ENCODE results near the gene CAPN9. TPM values are rescaled to one million over a fixed set of nuclear protein-coding genes. Genes with fewer than 3 reads are reported as not detected.

The CAPN9 gene
- total and polyA plus RNA-seq, 5 donors = 0.23 to 0.53 (median 0.28) TPM

GRCh38 chr1:230816018-230816417 lies 68.8 kb downstream of the CAPN9 start:
- Histone ChIP-seq H3K4me1 (ENCODE audit: control insufficient read depth, insufficient read depth, low read length) (peaks cover 9% of the 10 kb centered on the region), H3K9me3 (ENCODE audit: control insufficient read depth, low read length) (no peaks in the 10 kb centered on the region), H3K27me3 (ENCODE audit: control insufficient read depth, insufficient read depth) (no peaks in the 10 kb centered on the region), H3K27ac (ENCODE audit: low read length) (no peak overlapping the region), H3K4me3 (ENCODE audit: low read length) (no peak overlapping the region)
- ATAC-seq (no peak), DNase-seq (no peak)
- intact Hi-C loops (cut with DNase I) = no loop called here

DNA sequence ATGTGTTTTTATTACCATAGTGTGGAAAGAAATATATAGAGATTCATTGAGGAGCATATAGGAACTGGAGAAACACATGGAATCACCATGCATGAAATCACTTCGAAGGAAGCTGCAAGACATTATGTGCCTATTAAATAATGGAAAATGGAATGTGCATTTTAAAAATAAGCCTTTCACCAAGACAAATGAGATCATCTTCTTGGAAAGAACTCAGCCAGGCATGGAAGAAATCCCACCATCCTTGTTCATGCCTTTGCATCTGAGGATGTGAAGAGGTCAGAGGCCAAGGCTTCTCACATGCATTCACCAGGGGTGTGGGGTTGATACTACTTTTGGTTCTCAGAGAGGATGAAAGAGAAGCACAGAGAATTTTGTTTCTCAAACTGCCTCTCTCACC lies 71.2 kb downstream of the CAPN9 start:
- Histone ChIP-seq H3K9me3 (ENCODE audit: control insufficient read depth, low read length) (no peaks in the 10 kb centered on the region), H3K4me3 (ENCODE audit: low read length) (no peak overlapping the region), H3K4me1 (ENCODE audit: control insufficient read depth, insufficient read depth, low read length) (peaks cover 9% of the 10 kb centered on the region), H3K27me3 (ENCODE audit: control insufficient read depth, insufficient read depth) (no peaks in the 10 kb centered on the region), H3K27ac (ENCODE audit: low read length) (no peak overlapping the region)
- 43% methylated on average over 1 of the region's 1 CpG for WGBS
- ATAC-seq = no peak
- intact Hi-C loops (cut with DNase I) = no loop called here
- DNase-seq = no peak

- 93% methylated on average over 6 of the region's 6 CpGs for WGBS
Observed at GRCh38 chr1:230818901-230819300, 71.7 kb downstream of the CAPN9 start.

DNA sequence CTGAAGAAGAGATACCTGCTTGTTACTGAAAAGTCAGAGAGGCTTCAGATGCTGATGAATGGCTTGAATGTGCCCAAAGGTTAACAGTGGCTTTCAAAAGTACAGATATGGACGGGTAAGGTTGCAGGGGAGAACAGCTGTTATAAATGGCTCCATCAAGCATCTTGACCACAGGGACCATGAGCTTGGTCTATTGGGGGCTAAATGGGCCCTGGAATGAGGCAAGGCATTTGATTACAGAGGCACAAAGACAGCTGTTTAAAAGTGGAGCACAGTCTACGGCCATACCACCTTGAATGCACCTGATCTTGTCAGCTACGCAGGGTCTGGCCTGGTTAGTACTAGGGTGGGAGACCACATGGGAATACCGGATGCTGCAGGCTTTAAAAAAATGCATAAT lies 72.8 kb downstream of the CAPN9 start:
- intact Hi-C loops (cut with DNase I) = no loop called here
- WGBS = 89% methylated on average over 4 of the region's 4 CpGs
- H3K4me3 ChIP-seq (ENCODE audit: low read length) = no peak overlapping the region
- no peaks in the 10 kb centered on the region for H3K9me3 ChIP-seq (ENCODE audit: control insufficient read depth, low read length)
- no peak for DNase-seq
- peaks cover 17% of the 10 kb centered on the region for H3K4me1 ChIP-seq (ENCODE audit: control insufficient read depth, insufficient read depth, low read length)
- H3K27ac ChIP-seq (ENCODE audit: low read length) = no peak overlapping the region
- no peaks in the 10 kb centered on the region for H3K27me3 ChIP-seq (ENCODE audit: control insufficient read depth, insufficient read depth)
- ATAC-seq = no peak

More at GRCh38 chr1:230818901-230819300, 71.7 kb downstream of the CAPN9 start:
- no peaks in the 10 kb centered on the region for H3K27me3 ChIP-seq (ENCODE audit: control insufficient read depth, insufficient read depth)
- intact Hi-C loops (cut with DNase I) = no loop called here
- H3K4me1 ChIP-seq (ENCODE audit: control insufficient read depth, insufficient read depth, low read length) = peaks cover 10% of the 10 kb centered on the region
- no peaks in the 10 kb centered on the region for H3K9me3 ChIP-seq (ENCODE audit: control insufficient read depth, low read length)
- no peak overlapping the region for H3K27ac ChIP-seq (ENCODE audit: low read length)
- ATAC-seq = no peak
- no peak for DNase-seq
- H3K4me3 ChIP-seq (ENCODE audit: low read length) = no peak overlapping the region

DNA sequence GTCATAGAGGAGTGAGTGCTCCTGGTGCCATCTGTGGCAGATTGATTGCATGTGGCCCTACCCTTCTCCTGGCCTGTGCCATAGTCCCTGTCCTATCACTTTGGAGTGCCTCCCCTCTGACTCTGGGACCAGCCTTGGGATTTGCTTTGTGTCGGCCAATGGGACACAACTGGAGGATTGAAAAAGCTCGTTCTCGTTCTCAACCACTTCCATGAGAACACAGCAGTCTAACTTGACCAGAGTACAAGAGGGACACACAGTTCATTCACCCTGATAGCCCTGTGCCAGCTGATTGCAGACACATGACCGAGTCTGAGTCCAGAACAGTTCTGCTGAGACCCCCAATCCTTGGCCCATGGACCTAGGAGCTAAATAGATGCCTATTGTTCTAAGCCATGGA lies 73.4 kb downstream of the CAPN9 start:
- intact Hi-C loops (cut with DNase I) = no loop called here
- Histone ChIP-seq H3K9me3 (ENCODE audit: control insufficient read depth, low read length) (no peaks in the 10 kb centered on the region), H3K27ac (ENCODE audit: low read length) (no peak overlapping the region), H3K27me3 (ENCODE audit: control insufficient read depth, insufficient read depth) (no peaks in the 10 kb centered on the region), H3K4me1 (ENCODE audit: control insufficient read depth, insufficient read depth, low read length) (peaks cover 17% of the 10 kb centered on the region), H3K4me3 (ENCODE audit: low read length) (no peak overlapping the region)
- WGBS = 76% methylated on average over 4 of the region's 4 CpGs
- DNase-seq = no peak
- no peak for ATAC-seq

DNA sequence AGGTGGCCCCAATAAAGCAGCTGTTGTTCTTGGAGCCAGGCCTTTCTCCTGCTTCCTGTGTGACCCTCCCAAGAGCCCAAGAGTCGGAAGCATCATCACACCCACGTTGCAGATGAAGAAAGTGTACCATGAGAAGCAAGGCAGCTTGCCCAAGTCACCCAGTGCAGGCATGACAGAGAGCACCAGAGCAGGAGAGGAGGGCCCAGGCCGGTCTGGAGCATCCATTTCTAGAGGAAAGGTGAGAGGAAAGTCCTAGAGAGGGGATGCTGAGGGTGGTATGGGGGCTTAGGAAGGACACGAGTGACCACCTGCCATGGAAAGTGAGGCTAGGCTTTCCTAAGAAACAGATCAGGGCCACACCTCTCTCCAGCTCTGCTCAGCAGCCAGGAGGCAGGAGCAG lies 74.2 kb downstream of the CAPN9 start:
- H3K27me3 ChIP-seq (ENCODE audit: control insufficient read depth, insufficient read depth) = no peaks in the 10 kb centered on the region
- H3K4me1 ChIP-seq (ENCODE audit: control insufficient read depth, insufficient read depth, low read length) = peaks cover 22% of the 10 kb centered on the region
- WGBS = 70% methylated on average over 4 of the region's 4 CpGs
- DNase-seq = no peak
- ATAC-seq = no peak
- H3K4me3 ChIP-seq (ENCODE audit: low read length) = no peak overlapping the region
- intact Hi-C loops (cut with DNase I) = no loop called here
- H3K9me3 ChIP-seq (ENCODE audit: control insufficient read depth, low read length) = no peaks in the 10 kb centered on the region
- H3K27ac ChIP-seq (ENCODE audit: low read length) = no peak overlapping the region

DNA sequence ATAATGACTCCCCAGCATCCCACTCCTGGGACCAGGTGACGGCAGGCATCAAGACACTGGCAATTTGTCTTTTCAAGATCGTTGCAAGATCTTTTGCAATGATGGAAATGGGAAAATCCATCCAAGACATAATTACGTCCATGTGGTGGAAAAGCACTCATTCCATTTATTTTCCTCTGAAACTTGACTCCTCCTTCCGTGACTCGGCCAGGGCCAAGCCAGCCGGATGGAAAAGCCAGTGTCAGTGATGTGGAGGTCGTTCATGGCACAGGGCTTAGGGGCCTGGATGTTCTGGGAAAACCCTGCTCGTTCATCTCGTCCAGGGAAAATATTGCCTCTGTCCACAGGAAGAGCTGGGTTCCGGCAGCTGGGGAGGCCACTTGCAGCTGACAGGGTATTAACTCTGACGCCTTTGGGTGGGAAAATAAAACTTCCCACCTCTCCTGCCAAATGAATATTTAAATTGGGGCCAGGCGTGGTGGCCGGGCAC lies 74.9 kb downstream of the CAPN9 start:
- no peak overlapping the region for H3K27ac ChIP-seq (ENCODE audit: low read length)
- no peaks in the 10 kb centered on the region for H3K9me3 ChIP-seq (ENCODE audit: control insufficient read depth, low read length)
- intact Hi-C loops (cut with DNase I) = no loop called here
- DNase-seq (peak in 1 of 3 donors; percentile 48), ATAC-seq (peak in 1 of 2 donors; percentile 57)
- H3K4me3 ChIP-seq (ENCODE audit: low read length) = no peak overlapping the region
- H3K27me3 ChIP-seq (ENCODE audit: control insufficient read depth, insufficient read depth) = no peaks in the 10 kb centered on the region
- WGBS = 55% methylated on average over 13 of the region's 13 CpGs
- peaks cover 24% of the 10 kb centered on the region for H3K4me1 ChIP-seq (ENCODE audit: control insufficient read depth, insufficient read depth, low read length)

DNA sequence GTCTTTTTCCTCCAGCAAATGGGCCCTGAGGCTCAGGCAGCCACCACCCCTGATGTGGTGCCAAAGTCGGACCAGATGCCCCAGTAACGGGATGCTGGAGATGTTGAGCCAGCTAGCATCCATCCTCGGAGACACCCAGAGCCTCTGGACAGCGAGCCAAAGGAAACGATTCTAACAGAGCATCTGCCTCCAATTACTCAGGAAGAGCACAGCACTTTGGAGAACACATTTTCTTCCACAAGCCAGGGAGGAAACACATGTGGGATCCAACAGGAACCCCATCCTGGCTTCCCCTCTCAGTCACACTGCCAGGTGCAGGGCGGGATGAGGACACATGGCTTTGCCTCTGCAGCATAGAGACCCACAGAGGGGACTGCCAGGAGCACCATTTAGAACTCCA lies 76.2 kb downstream of the CAPN9 start:
- Histone ChIP-seq H3K4me3 (ENCODE audit: low read length) (no peak overlapping the region), H3K27ac (ENCODE audit: low read length) (peak overlapping the region; percentile 8), H3K9me3 (ENCODE audit: control insufficient read depth, low read length) (no peaks in the 10 kb centered on the region), H3K4me1 (ENCODE audit: control insufficient read depth, insufficient read depth, low read length) (peaks cover 30% of the 10 kb centered on the region), H3K27me3 (ENCODE audit: control insufficient read depth, insufficient read depth) (no peaks in the 10 kb centered on the region)
- ATAC-seq (no peak), DNase-seq (no peak)
- 35% methylated on average over 6 of the region's 6 CpGs for WGBS
- intact Hi-C loops (cut with DNase I) = no loop called here

- Histone ChIP-seq H3K9me3 (ENCODE audit: control insufficient read depth, low read length) (no peaks in the 10 kb centered on the region), H3K27me3 (ENCODE audit: control insufficient read depth, insufficient read depth) (no peaks in the 10 kb centered on the region), H3K27ac (ENCODE audit: low read length) (peak overlapping the region; percentile 60), H3K4me3 (ENCODE audit: low read length) (no peak overlapping the region), H3K4me1 (ENCODE audit: control insufficient read depth, insufficient read depth, low read length) (peaks cover 30% of the 10 kb centered on the region)
- intact Hi-C loops (cut with DNase I) = no loop called here
- DNase-seq (no peak), ATAC-seq (no peak)
- WGBS = 47% methylated on average over 3 of the region's 3 CpGs
Observed at GRCh38 chr1:230823931-230824381, 76.8 kb downstream of the CAPN9 start.

GRCh38 chr1:230824551-230824918 lies 77.3 kb downstream of the CAPN9 start:
- Histone ChIP-seq H3K4me1 (ENCODE audit: control insufficient read depth, insufficient read depth, low read length) (peaks cover 30% of the 10 kb centered on the region), H3K27ac (ENCODE audit: low read length) (peak overlapping the region; percentile 76), H3K4me3 (ENCODE audit: low read length) (no peak overlapping the region), H3K27me3 (ENCODE audit: control insufficient read depth, insufficient read depth) (no peaks in the 10 kb centered on the region), H3K9me3 (ENCODE audit: control insufficient read depth, low read length) (no peaks in the 10 kb centered on the region)
- DNase-seq (no peak), ATAC-seq (peak; percentile 14 to 29)
- 75% methylated on average over 4 of the region's 4 CpGs for WGBS
- intact Hi-C loops (cut with DNase I) = no loop called here

- Histone ChIP-seq H3K27me3 (ENCODE audit: control insufficient read depth, insufficient read depth) (no peaks in the 10 kb centered on the region), H3K27ac (ENCODE audit: low read length) (peak overlapping the region; percentile 90), H3K4me1 (ENCODE audit: control insufficient read depth, insufficient read depth, low read length) (peaks cover 27% of the 10 kb centered on the region), H3K9me3 (ENCODE audit: control insufficient read depth, low read length) (no peaks in the 10 kb centered on the region), H3K4me3 (ENCODE audit: low read length) (no peak overlapping the region)
- 42% methylated on average over 11 of the region's 11 CpGs for WGBS
- DNase-seq (no peak), ATAC-seq (peak; percentile 44 to 60)
- intact Hi-C loops (cut with DNase I) = no loop called here
Observed at GRCh38 chr1:230824919-230825721, 77.9 kb downstream of the CAPN9 start.
